Hepatocyte (in vitro differentiated cells): ENCODE measurements around the gene SLC9A1.

Source experiments
- CTCF ChIP-seq: fragments of 200-600 bp; sonication (generic); IDR thresholded peaks from 2 replicates; pipeline ENCODE4 v1.5.1; 2016; ENCODE audit warnings: antibody characterized with exemption, mild to moderate bottlenecking; ENCODE audit not compliant: poor library complexity
- EZH2 ChIP-seq: fragments of 200-600 bp; sonication (generic); IDR thresholded peaks from 2 replicates; pipeline ENCODE4 v1.6.1; 2016; ENCODE audit warnings: antibody characterized with exemption, mild to moderate bottlenecking, borderline replicate concordance

GRCh38 chr1:27154469-27154990 is 395 bp downstream of the SLC9A1 start:
- TF ChIP-seq CTCF (no peak), EZH2 (no peak)
